ENCODE data around the gene TIAM1.

TIAM1 gene

GRCh38 chr21:31352836-31353235 is 8.8 kb upstream of the TIAM1 start:
- no peak for TF ChIP-seq EZH2phosphoT487 (conservative IDR thresholded peaks at IDR 0.05; ENCODE audit: low read length)
- TF ChIP-seq CTCF (IDR thresholded peaks at IDR 0.05; ENCODE audit: insufficient read depth, low read length, poor library complexity, severe bottlenecking) = no peak
- Histone ChIP-seq H3K4me3 (ENCODE audit: insufficient read depth, low read length, poor library complexity, severe bottlenecking) (no peak overlapping the region), H3K27ac (ENCODE audit: low read depth, low read length) (no peak overlapping the region), H3K9ac (ENCODE audit: low read length) (no peak overlapping the region), H3K4me2 (ENCODE audit: low read depth, low read length, poor library complexity, severe bottlenecking) (no peak overlapping the region), H2AFZ (ENCODE audit: low read depth, low read length, severe bottlenecking) (no peak overlapping the region), H3K27me3 (ENCODE audit: low read length) (no peaks in the 10 kb centered on the region), H3K9me2 (replicated peaks; ENCODE audit: insufficient read depth, low read length) (no peaks in the 10 kb centered on the region), H4K20me1 (ENCODE audit: low read depth, low read length) (peaks cover 6% of the 10 kb centered on the region; the same call in 1 of the 2 replicates), H3K79me2 (ENCODE audit: insufficient read depth, low read length) (no peaks in the 10 kb centered on the region), H3F3A (ENCODE audit: insufficient read depth) (no peaks in the 10 kb centered on the region), H3K36me3 (ENCODE audit: low read length) (no peaks in the 10 kb centered on the region), H3K9me3 (ENCODE audit: insufficient read depth, low read length) (no peaks in the 10 kb centered on the region)

DNA sequence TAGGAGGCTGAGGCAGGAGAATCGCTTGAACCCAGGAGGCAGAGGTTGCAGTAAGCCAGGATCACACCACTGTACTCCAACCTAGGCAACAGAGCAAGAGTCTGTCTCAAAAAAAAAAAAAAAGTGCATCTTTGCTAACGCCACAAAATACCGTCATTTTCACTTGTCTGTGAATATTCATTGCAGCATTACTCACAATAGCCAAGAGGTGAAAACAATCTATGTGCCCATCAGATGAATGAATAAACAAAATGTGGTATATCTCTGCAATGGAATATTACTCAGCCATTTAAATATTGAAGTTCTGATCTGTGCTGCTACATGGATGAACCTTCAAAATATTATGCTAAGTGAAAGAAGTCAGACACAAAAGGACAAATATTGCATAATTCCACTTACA is 7.9 kb upstream of the TIAM1 start:
- H3K79me2 ChIP-seq (ENCODE audit: insufficient read depth, low read length) = no peaks in the 10 kb centered on the region
- TF ChIP-seq EZH2phosphoT487 (conservative IDR thresholded peaks at IDR 0.05; ENCODE audit: low read length) = no peak
- no peak for TF ChIP-seq CTCF (IDR thresholded peaks at IDR 0.05; ENCODE audit: insufficient read depth, low read length, poor library complexity, severe bottlenecking)
- no peak overlapping the region for H3K9ac ChIP-seq (ENCODE audit: low read length)
- no peak overlapping the region for H2AFZ ChIP-seq (ENCODE audit: low read depth, low read length, severe bottlenecking)
- H3K36me3 ChIP-seq (ENCODE audit: low read length) = no peaks in the 10 kb centered on the region
- H3K4me3 ChIP-seq (ENCODE audit: insufficient read depth, low read length, poor library complexity, severe bottlenecking) = no peak overlapping the region
- H3K27ac ChIP-seq (ENCODE audit: low read depth, low read length) = no peak overlapping the region
- no peaks in the 10 kb centered on the region for H3F3A ChIP-seq (ENCODE audit: insufficient read depth)
- no peaks in the 10 kb centered on the region for H3K27me3 ChIP-seq (ENCODE audit: low read length)
- no peak overlapping the region for H3K4me2 ChIP-seq (ENCODE audit: low read depth, low read length, poor library complexity, severe bottlenecking)
- peaks cover 6% of the 10 kb centered on the region; the same call in 1 of the 2 replicates for H4K20me1 ChIP-seq (ENCODE audit: low read depth, low read length)
- H3K9me3 ChIP-seq (ENCODE audit: insufficient read depth, low read length) = no peaks in the 10 kb centered on the region
- no peaks in the 10 kb centered on the region for H3K9me2 ChIP-seq (replicated peaks; ENCODE audit: insufficient read depth, low read length)

DNA sequence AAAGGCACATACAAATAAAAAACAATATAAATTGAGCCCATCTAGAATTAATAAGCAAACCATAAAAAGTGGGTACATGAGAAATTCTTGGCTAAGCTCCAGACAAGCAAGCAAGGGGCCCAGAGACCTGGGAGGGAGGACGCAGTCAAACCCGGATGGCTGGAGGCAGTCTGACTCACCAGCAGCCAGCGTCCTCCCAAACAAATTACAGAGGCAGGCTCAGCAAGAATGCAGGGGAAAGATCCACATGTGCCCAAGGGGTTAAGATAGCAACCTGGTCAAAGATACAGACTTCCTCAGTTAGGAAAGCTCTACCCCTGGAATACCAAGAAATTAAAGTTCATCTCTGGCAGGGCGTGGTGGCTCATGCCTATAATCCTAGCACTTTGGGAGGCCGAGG is 7.4 kb upstream of the TIAM1 start:
- Histone ChIP-seq H3F3A (ENCODE audit: insufficient read depth) (no peaks in the 10 kb centered on the region), H3K4me3 (ENCODE audit: insufficient read depth, low read length, poor library complexity, severe bottlenecking) (no peak overlapping the region), H3K9ac (ENCODE audit: low read length) (no peak overlapping the region), H3K36me3 (ENCODE audit: low read length) (no peaks in the 10 kb centered on the region), H3K9me3 (ENCODE audit: insufficient read depth, low read length) (no peaks in the 10 kb centered on the region), H3K27me3 (ENCODE audit: low read length) (no peaks in the 10 kb centered on the region), H2AFZ (ENCODE audit: low read depth, low read length, severe bottlenecking) (no peak overlapping the region), H3K79me2 (ENCODE audit: insufficient read depth, low read length) (no peaks in the 10 kb centered on the region), H3K4me2 (ENCODE audit: low read depth, low read length, poor library complexity, severe bottlenecking) (no peak overlapping the region), H3K9me2 (replicated peaks; ENCODE audit: insufficient read depth, low read length) (no peaks in the 10 kb centered on the region), H3K27ac (ENCODE audit: low read depth, low read length) (no peak overlapping the region), H4K20me1 (ENCODE audit: low read depth, low read length) (peaks cover 6% of the 10 kb centered on the region; the same call in 1 of the 2 replicates)
- no peak for TF ChIP-seq CTCF (IDR thresholded peaks at IDR 0.05; ENCODE audit: insufficient read depth, low read length, poor library complexity, severe bottlenecking)
- TF ChIP-seq EZH2phosphoT487 (conservative IDR thresholded peaks at IDR 0.05; ENCODE audit: low read length) = no peak

Data from SU-DHL-6 (cell line).